ENCODE data around the gene CDADC1.

Gene CDADC1

GRCh38 chr13:49247643-49248621, at the start of gene CDADC1:
TSS of gene CDADC1 (plus strand) at chr13:49247925. CDS start at chr13:49248038, 113 bp downstream.
- DNase-seq (ENCODE audit: low read depth) = peak; percentile 83

- DNase-seq (ENCODE audit: low read depth) = no peak
Observed at GRCh38 chr13:49206641-49207040, 41.1 kb upstream of the CDADC1 start.

DNA sequence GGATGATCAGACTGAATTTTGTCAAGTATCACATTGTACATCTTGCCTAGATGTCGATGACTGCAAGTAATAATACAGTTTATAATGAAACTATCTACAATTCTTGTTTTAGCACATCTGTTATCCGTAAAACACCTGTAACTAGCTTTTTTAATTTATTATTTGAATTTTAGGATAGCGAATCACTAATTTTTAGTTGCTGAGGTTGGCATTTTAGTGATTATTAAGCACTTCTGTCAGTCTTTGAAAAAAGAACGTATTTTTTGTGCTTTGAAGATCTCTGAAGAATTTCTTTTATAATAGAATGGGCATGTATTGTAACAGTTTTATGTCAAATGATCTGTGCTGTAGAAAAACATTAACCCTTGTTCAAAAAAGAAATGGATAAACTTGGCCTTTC, 39.1 kb upstream of the CDADC1 start:
- DNase-seq (ENCODE audit: low read depth) = no peak

DNA sequence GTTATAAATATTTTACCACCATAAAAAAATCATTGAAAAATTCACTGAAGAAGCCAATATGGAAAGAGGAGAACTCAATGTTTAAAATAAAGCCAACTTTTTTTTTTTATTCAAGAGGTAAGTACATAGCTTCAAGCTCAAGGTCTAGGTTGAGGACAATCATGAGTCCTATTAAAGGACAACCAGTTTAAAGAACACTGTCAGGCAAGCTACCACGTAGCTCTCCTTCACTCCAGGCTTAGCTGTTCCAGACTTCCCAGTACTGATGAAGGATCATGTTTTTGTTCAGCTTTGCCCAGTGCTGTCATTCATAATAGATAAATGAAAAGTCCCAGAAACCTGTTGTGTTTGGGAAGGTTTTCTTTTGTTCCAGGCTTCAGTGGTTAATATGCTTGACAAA, 37.6 kb upstream of the CDADC1 start:
- DNase-seq (ENCODE audit: low read depth) = no peak

DNA sequence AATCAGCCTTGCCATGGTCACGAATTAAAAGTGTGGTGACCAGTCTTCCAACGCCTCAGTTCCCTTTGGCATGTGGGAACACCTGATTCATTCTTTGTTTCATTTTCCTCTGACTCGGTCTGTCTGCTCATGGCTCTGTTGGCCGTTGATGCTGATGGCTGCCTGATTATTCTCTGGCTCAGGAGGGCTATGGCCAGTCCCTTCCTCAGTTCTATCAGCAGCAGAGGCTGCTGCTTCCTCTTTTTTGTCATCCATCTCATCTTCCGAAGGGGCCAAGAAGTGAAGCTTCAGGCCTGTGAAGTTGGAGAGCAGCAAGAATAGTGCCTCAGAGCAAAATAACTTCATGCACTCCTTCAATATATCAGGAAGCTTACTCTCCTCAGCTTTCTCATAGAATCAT, 37.1 kb upstream of the CDADC1 start:
- DNase-seq (ENCODE audit: low read depth) = no peak

DNA sequence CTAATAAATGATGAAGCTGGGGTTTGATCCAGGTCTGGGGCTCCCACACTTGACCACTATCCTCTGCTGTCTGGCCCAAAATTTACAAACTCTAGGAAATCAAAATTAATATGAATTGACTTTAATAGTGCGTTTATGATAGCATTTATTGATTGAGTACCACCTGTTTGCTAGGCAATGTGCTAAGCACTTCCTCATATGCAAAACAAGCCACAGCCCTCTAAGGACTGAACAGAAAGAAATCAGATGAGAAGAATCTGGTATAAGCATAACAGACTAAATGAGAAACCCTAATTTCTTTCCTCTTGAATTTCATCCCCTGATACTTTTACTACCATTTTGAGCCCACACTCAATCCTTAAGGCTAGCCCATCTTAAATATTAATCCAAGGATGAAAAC, 34.2 kb upstream of the CDADC1 start:
- no peak for DNase-seq (ENCODE audit: low read depth)

GRCh38 chr13:49213997-49214916, 33.5 kb upstream of the CDADC1 start:
- no peak for DNase-seq (ENCODE audit: low read depth)

GRCh38 chr13:49214917-49215376, 32.8 kb upstream of the CDADC1 start:
- no peak for DNase-seq (ENCODE audit: low read depth)

DNA sequence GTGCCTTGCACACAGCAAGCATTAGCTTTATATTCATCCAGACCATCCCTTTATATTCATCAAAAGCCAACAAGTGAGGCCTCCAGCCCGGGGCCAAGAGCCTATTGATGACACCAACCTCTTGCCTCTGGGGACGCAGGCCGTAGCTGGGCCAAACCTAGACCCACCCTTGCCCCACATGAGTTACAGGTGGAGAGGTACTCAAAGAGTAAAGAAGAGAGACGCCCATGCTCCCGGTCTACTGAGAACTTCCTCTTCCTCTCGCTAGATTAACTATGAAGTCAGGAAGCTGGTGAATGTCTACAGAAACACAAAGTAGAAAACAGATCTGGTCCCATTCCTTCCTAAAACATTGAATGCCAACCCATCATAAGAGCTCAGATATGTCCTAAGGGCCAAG, 31.4 kb upstream of the CDADC1 start:
- DNase-seq (ENCODE audit: low read depth) = no peak

- no peak for DNase-seq (ENCODE audit: low read depth)
Observed at GRCh38 chr13:49217962-49218492, 29.7 kb upstream of the CDADC1 start.

GRCh38 chr13:49218493-49219051, 29.2 kb upstream of the CDADC1 start:
- DNase-seq (ENCODE audit: low read depth) = no peak

GRCh38 chr13:49219647-49220035, 28.1 kb upstream of the CDADC1 start:
- DNase-seq (ENCODE audit: low read depth) = no peak

DNA sequence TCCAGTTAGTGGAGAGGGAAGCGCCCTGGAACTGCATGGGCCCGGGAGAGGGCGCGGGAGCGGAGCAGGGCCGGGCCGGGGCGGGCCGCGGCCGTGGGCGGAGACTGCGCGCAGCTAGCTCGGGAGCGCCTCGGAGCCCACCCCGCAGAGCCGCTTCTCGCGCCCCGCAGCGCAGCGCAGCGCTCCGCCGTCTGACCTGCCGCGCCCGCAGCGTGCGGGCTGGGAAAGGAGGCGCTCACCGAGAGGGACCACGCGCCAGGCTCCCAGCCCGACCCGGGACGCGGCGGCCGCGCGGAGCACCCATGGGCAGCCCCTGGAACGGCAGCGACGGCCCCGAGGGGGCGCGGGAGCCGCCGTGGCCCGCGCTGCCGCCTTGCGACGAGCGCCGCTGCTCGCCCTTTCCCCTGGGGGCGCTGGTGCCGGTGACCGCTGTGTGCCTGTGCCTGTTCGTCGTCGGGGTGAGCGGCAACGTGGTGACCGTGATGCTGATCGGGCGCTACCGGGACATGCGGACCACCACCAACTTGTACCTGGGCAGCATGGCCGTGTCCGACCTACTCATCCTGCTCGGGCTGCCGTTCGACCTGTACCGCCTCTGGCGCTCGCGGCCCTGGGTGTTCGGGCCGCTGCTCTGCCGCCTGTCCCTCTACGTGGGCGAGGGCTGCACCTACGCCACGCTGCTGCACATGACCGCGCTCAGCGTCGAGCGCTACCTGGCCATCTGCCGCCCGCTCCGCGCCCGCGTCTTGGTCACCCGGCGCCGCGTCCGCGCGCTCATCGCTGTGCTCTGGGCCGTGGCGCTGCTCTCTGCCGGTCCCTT, 27.5 kb upstream of the CDADC1 start, which contains the start of gene MLNR:
MLNR (plus strand) TSS at position 303 of the 820 bp plus-strand sequence; CDS start at position 303, 0 bp downstream.
- DNase-seq (ENCODE audit: low read depth) = no peak

GRCh38 chr13:49220856-49221589, 26.7 kb upstream of the CDADC1 start:
- no peak for DNase-seq (ENCODE audit: low read depth)

- DNase-seq (ENCODE audit: low read depth) = no peak
Observed at GRCh38 chr13:49221590-49221965, 26.1 kb upstream of the CDADC1 start.

GRCh38 chr13:49225223-49226042, 22.3 kb upstream of the CDADC1 start:
- DNase-seq (ENCODE audit: low read depth) = no peak

GRCh38 chr13:49226613-49227012, 21.1 kb upstream of the CDADC1 start:
- no peak for DNase-seq (ENCODE audit: low read depth)

- no peak for DNase-seq (ENCODE audit: low read depth)
Observed at GRCh38 chr13:49234741-49235140, 13.0 kb upstream of the CDADC1 start.

GRCh38 chr13:49235856-49236431, 11.8 kb upstream of the CDADC1 start:
- DNase-seq (ENCODE audit: low read depth) = no peak

Measured in activated T-helper 9 cell treated with anti-CD3 and anti-CD28 coated beads, Interleukin-2, amount 50 U/mL, for 16 hours (primary cell).